HEK293 (cell line): ENCODE measurements around the gene FAM83E.

Experiments
- CTCF ChIA-PET: fragments of 350-600 bp; formaldehyde crosslinking; extraction: SDS; loops from one replicate; lab custom pipeline; 2021; ENCODE audit warnings: antibody characterized with exemption; lab: Yijun Ruan, JAX
- POLR2A ChIA-PET: fragments of 300-600 bp; formaldehyde crosslinking; extraction: SDS; loops from one replicate; lab custom pipeline; 2020; ENCODE audit warnings: antibody characterized with exemption, inconsistent platforms; lab: Yijun Ruan, JAX
- H3K27ac ChIP-seq: fragments of 200-500 bp; sonication (Bioruptor generic); 2 replicates; pipeline ENCODE4 v1.5.1; 2014; ENCODE audit warnings: low read depth, low read length, control low read depth, inconsistent platforms; ENCODE audit errors: extremely low read depth
- H3K36me3 ChIP-seq, 2 experiments: fragments of 200-500 bp in 1 of 2; sonication (Bioruptor generic) in 1 of 2; 1 replicate in 1 of 2; 2 replicates in 1 of 2; pipeline ENCODE4 v1.5.1; 2014 to 2017; ENCODE audit warnings: inconsistent platforms in 2 of 2, low read length in 2 of 2; ENCODE audit not compliant: control insufficient read depth in 2 of 2, insufficient read depth in 1 of 2
- H3K4me1 ChIP-seq: fragments of 200-500 bp; sonication (Bioruptor generic); 2 replicates; pipeline ENCODE4 v1.5.1; 2014; ENCODE audit warnings: mild to moderate bottlenecking, low read length, inconsistent platforms; ENCODE audit not compliant: control insufficient read depth, insufficient read depth
- H3K4me3 ChIP-seq: 2 replicates; pipeline ENCODE4 v1.5.1; 2011; ENCODE audit warnings: low read depth, mild to moderate bottlenecking, control low read depth, low read length, moderate library complexity
- H3K9me3 ChIP-seq: fragments of 200-500 bp; sonication (Bioruptor generic); 2 replicates; pipeline ENCODE4 v1.5.1; 2014; ENCODE audit warnings: low read depth, low read length, inconsistent platforms; ENCODE audit not compliant: control insufficient read depth, insufficient read depth
- EGR2 ChIP-seq: fragments of 450-650 bp; formaldehyde crosslinking; IDR thresholded peaks from 2 replicates; pipeline ENCODE4 v1.5.1; 2016; ENCODE audit warnings: low read depth, missing biosample characterization, missing genetic modification characterization
- HOXA7 ChIP-seq: sonication (generic); formaldehyde crosslinking; IDR thresholded peaks from 2 replicates; pipeline ENCODE4 v1.8.1; 2022; ENCODE audit warnings: missing genetic modification reagents, borderline replicate concordance
- INSM2 ChIP-seq: fragments of 450-650 bp; formaldehyde crosslinking; IDR thresholded peaks from 2 replicates; pipeline ENCODE4 v1.5.1; 2016; ENCODE audit warnings: missing biosample characterization, missing genetic modification characterization
- MYNN ChIP-seq: fragments of 450-650 bp; formaldehyde crosslinking; IDR thresholded peaks from 2 replicates; pipeline ENCODE4 v1.5.1; 2016; ENCODE audit warnings: missing biosample characterization, missing genetic modification characterization, borderline replicate concordance
- MZF1 ChIP-seq: fragments of 450-650 bp; formaldehyde crosslinking; IDR thresholded peaks from 2 replicates; pipeline ENCODE4 v1.5.1; 2017; ENCODE audit warnings: missing biosample characterization, missing genetic modification characterization, borderline replicate concordance
- PRDM6 ChIP-seq: fragments of 450-650 bp; formaldehyde crosslinking; IDR thresholded peaks from 2 replicates; pipeline ENCODE4 v1.5.1; 2017; ENCODE audit warnings: missing biosample characterization, missing genetic modification characterization
- RBAK ChIP-seq: fragments of 450-650 bp; formaldehyde crosslinking; IDR thresholded peaks from 2 replicates; pipeline ENCODE4 v1.5.1; 2016; ENCODE audit warnings: missing biosample characterization, missing genetic modification characterization
- SETDB1 ChIP-seq: IDR thresholded peaks from one replicate; pipeline ENCODE4 v1.6.1; 2017; ENCODE audit warnings: mild to moderate bottlenecking, low read length, moderate library complexity, mixed read lengths; ENCODE audit not compliant: insufficient read length
- SP3 ChIP-seq: fragments of 450-650 bp; formaldehyde crosslinking; IDR thresholded peaks from 2 replicates; pipeline ENCODE4 v1.5.1; 2016; ENCODE audit warnings: missing biosample characterization, missing genetic modification characterization
- TCF7L2 ChIP-seq: IDR thresholded peaks from 2 replicates; pipeline ENCODE4 v1.6.1; 2011; ENCODE audit warnings: low read depth, mild to moderate bottlenecking, inconsistent platforms, low read length, moderate library complexity, borderline replicate concordance
- YY2 ChIP-seq: fragments of 450-650 bp; formaldehyde crosslinking; IDR thresholded peaks from 2 replicates; pipeline ENCODE4 v1.5.1; 2016; ENCODE audit warnings: missing biosample characterization, missing genetic modification characterization
- ZBTB10 ChIP-seq: fragments of 450-650 bp; formaldehyde crosslinking; IDR thresholded peaks from 2 replicates; pipeline ENCODE4 v1.5.1; 2016; ENCODE audit warnings: missing biosample characterization, missing genetic modification characterization
- ZBTB6 ChIP-seq: fragments of 450-650 bp; formaldehyde crosslinking; IDR thresholded peaks from 2 replicates; pipeline ENCODE4 v1.5.1; 2017; ENCODE audit warnings: missing biosample characterization, missing genetic modification characterization
- ZBTB7A ChIP-seq: fragments of 450-650 bp; formaldehyde crosslinking; IDR thresholded peaks from 2 replicates; pipeline ENCODE4 v1.5.1; 2016; ENCODE audit warnings: low read depth, missing biosample characterization, missing genetic modification characterization
- ZFHX2 ChIP-seq: fragments of 450-650 bp; formaldehyde crosslinking; conservative IDR thresholded peaks from 2 replicates; pipeline ENCODE4 v1.5.1; 2016; ENCODE audit warnings: missing biosample characterization, missing genetic modification characterization
- ZFP3 ChIP-seq: fragments of 450-650 bp; formaldehyde crosslinking; IDR thresholded peaks from 2 replicates; pipeline ENCODE4 v1.5.1; 2016; ENCODE audit warnings: low read depth, missing biosample characterization, missing genetic modification characterization
- ZFP37 ChIP-seq: fragments of 450-650 bp; formaldehyde crosslinking; IDR thresholded peaks from 2 replicates; pipeline ENCODE4 v1.5.1; 2016; ENCODE audit warnings: missing biosample characterization, missing genetic modification characterization
- ZFP69B ChIP-seq: fragments of 450-650 bp; formaldehyde crosslinking; IDR thresholded peaks from 2 replicates; pipeline ENCODE4 v1.5.1; 2016; ENCODE audit warnings: missing biosample characterization, missing genetic modification characterization
- ZNF23 ChIP-seq: fragments of 450-650 bp; formaldehyde crosslinking; IDR thresholded peaks from 2 replicates; pipeline ENCODE4 v1.5.1; 2016; ENCODE audit warnings: missing biosample characterization, missing genetic modification characterization, borderline replicate concordance
- ZNF24 ChIP-seq: fragments of 450-650 bp; formaldehyde crosslinking; IDR thresholded peaks from 2 replicates; pipeline ENCODE4 v1.5.1; 2016; ENCODE audit warnings: missing biosample characterization, missing genetic modification characterization
- ZNF274 ChIP-seq, 2 experiments: fragments of 200-500 bp in 1 of 2; fragments of 450-650 bp in 1 of 2; sonication (Bioruptor generic) in 1 of 2; formaldehyde crosslinking in 1 of 2; IDR thresholded peaks; 2 replicates each; pipeline versions ENCODE4 v1.5.1 to v1.6.1; 2014 to 2016; ENCODE audit warnings: borderline replicate concordance in 1 of 2, inconsistent platforms in 1 of 2, low read length in 1 of 2, missing biosample characterization in 1 of 2, missing genetic modification characterization in 1 of 2
- ZNF423 ChIP-seq: fragments of 450-650 bp; formaldehyde crosslinking; IDR thresholded peaks from 2 replicates; pipeline ENCODE4 v1.5.1; 2016; ENCODE audit warnings: missing biosample characterization, missing genetic modification characterization
- ZNF521 ChIP-seq: fragments of 450-650 bp; formaldehyde crosslinking; IDR thresholded peaks from 2 replicates; pipeline ENCODE4 v1.5.1; 2017; ENCODE audit warnings: missing biosample characterization, mild to moderate bottlenecking, missing genetic modification characterization
- ZNF529 ChIP-seq: fragments of 450-650 bp; formaldehyde crosslinking; IDR thresholded peaks from 2 replicates; pipeline ENCODE4 v1.5.1; 2017; ENCODE audit warnings: missing genetic modification characterization, missing biosample characterization; ENCODE audit not compliant: insufficient replicate concordance
- ZNF623 ChIP-seq: fragments of 450-650 bp; formaldehyde crosslinking; IDR thresholded peaks from 2 replicates; pipeline ENCODE4 v1.5.1; 2016; ENCODE audit warnings: missing biosample characterization, missing genetic modification characterization
- ZNF626 ChIP-seq: fragments of 450-650 bp; sonication (Bioruptor Pico); formaldehyde crosslinking; IDR thresholded peaks from 2 replicates; pipeline ENCODE4 v1.5.1; 2018; ENCODE audit warnings: missing biosample characterization, missing genetic modification characterization, inconsistent platforms
- ZNF837 ChIP-seq: fragments of 450-650 bp; formaldehyde crosslinking; IDR thresholded peaks from 2 replicates; pipeline ENCODE4 v1.5.1; 2016; ENCODE audit warnings: missing biosample characterization, missing genetic modification characterization

Gene FAM83E

GRCh38 chr19:48641850-48642249 lies 27.0 kb upstream of the FAM83E start:
- TF ChIP-seq ZNF24 (tag by site-specific recombination) (no peak), ZNF623 (tag by site-specific recombination) (peak; percentile 96)
- ChIA-PET CTCF (no interaction called here), POLR2A (interaction anchor here (0.6 to 0.7 kb wide), 3 partner anchors 25 to 1778 kb away, joined by 3 to 5 read pairs (median 4); no protein-coding TSS in a partner anchor)
- Histone ChIP-seq H3K36me3 (no peaks in the 10 kb centered on the region), H3K9me3 (no peaks in the 10 kb centered on the region), H3K4me3 (no peak overlapping the region), H3K27ac (no peak overlapping the region), H3K4me1 (peaks cover 9% of the 10 kb centered on the region)

- no peak overlapping the region for H3K4me3 ChIP-seq
- POLR2A ChIA-PET, result interaction anchor here (0.6 to 1.1 kb wide), 3 partner anchors 16 to 151 kb away, joined by 3 to 7 read pairs (median 4); no protein-coding TSS in a partner anchor
- H3K36me3 ChIP-seq, result no peaks in the 10 kb centered on the region
- CTCF ChIA-PET, result interaction anchor here (0.6 to 0.7 kb wide), 3 partner anchors 12 to 257 kb away, joined by 3 read pairs; no protein-coding TSS in a partner anchor
- peaks cover 14% of the 10 kb centered on the region for H3K4me1 ChIP-seq
- TF ChIP-seq ZFP69B (tag by site-specific recombination) (no peak), ZNF274 (IDR thresholded peaks at IDR 0.05; ENCODE audit: low read length) (no peak), ZNF274 (tag by site-specific recombination; IDR thresholded peaks at IDR 0.05; ENCODE audit: borderline replicate concordance) (no peak), ZNF626 (tag by site-specific recombination) (no peak), INSM2 (tag by site-specific recombination) (no peak), ZNF521 (tag by site-specific recombination) (no peak), MZF1 (tag by site-specific recombination) (no peak), HOXA7 (CRISPR knock-in tag) (no peak), MYNN (tag by site-specific recombination) (no peak), YY2 (no peak), ZBTB6 (no peak), ZFHX2 (peak; percentile 57), ZNF23 (tag by site-specific recombination) (no peak), ZNF529 (no peak), SETDB1 (no peak), SP3 (no peak), ZBTB7A (tag by site-specific recombination) (no peak), TCF7L2 (no peak), ZFP37 (tag by site-specific recombination) (no peak), ZNF837 (tag by site-specific recombination) (no peak), ZBTB10 (peak; percentile 44; the same call in 1 of the 2 replicates), PRDM6 (tag by site-specific recombination) (no peak), ZNF423 (no peak), ZFP3 (no peak), RBAK (tag by site-specific recombination) (no peak), EGR2 (tag by site-specific recombination) (peak; percentile 33)
- no peak overlapping the region for H3K27ac ChIP-seq
- H3K9me3 ChIP-seq, result no peaks in the 10 kb centered on the region
Measured at GRCh38 chr19:48639483-48640375, 24.9 kb upstream of the FAM83E start.
